ENCODE results near the gene SPG21.

The SPG21 gene

DNA sequence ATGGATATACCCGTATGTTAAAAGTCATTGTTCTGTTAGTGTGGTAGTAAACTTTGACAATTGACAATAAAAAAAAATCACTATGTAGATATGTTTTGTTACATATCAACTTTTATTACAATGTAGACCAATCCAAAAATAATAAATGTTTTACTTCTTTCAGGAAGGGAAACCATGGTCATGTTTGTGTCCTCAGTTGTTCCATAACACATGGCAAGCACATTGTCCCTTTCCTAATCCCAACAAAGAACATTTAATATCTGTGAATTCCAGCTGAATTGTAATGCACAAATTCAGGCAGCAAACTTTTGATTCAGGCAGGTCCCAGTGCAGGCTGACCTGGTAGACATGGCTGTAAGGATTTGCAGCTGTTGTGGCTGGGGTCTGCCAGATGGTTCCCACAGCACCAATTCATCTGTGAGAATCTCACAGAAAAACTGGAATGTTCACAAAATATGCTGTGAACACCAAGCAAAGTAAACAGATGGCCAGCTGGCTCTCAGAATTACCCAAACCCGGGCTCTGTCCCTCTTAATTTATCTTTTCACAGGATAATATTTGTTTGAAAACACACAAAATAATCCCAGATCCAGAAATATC is 1.9 kb upstream of the SPG21 start:
- H3K36me3 ChIP-seq (ENCODE audit: insufficient read depth, low read length), result no peaks in the 10 kb centered on the region; the same call in 1 of the 2 replicates
- no peaks in the 10 kb centered on the region for H3K9me3 ChIP-seq (ENCODE audit: insufficient read depth, low read depth, low read length)
- H3K4me3 ChIP-seq (ENCODE audit: low read length), result no peak overlapping the region
- 0 out of 2 replicates have a peak, but pooled peaks cover 4% of the 10 kb centered on the region for H3K4me1 ChIP-seq (ENCODE audit: insufficient read depth, low read length)
- no peak overlapping the region for H3K27ac ChIP-seq (ENCODE audit: low read depth, low read length)
- WGBS, result 91% methylated on average over 1 of the region's 2 CpGs
- H3K9ac ChIP-seq (ENCODE audit: low read depth, low read length), result no peak overlapping the region
- H3K27me3 ChIP-seq (ENCODE audit: insufficient read depth, low read length), result no peaks in the 10 kb centered on the region

DNA sequence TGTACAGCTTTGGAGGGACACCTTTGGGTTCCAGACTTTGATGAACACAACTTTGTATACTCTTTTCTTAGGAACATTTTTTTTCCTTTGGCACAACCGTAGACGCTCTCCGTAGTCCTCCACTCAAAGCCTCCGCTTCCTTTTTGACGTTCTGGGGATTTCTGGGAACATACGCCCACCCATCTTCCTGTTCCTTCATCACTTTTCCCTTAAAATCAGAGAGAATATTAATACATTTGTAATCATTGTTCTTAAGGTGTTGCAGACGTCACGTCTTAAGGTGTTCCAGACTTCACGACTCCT is 405 bp upstream of the SPG21 start:
- H3K4me1 ChIP-seq (ENCODE audit: insufficient read depth, low read length), result 0 out of 2 replicates have a peak, but pooled peaks cover 4% of the 10 kb centered on the region
- peak overlapping the region; percentile 54 for H3K9ac ChIP-seq (ENCODE audit: low read depth, low read length)
- H3K27me3 ChIP-seq (ENCODE audit: insufficient read depth, low read length), result no peaks in the 10 kb centered on the region
- H3K4me3 ChIP-seq (ENCODE audit: low read length), result peak overlapping the region; percentile 82
- no peaks in the 10 kb centered on the region; the same call in 1 of the 2 replicates for H3K36me3 ChIP-seq (ENCODE audit: insufficient read depth, low read length)
- H3K27ac ChIP-seq (ENCODE audit: low read depth, low read length), result no peak overlapping the region
- WGBS, result 7% methylated on average over 9 of the region's 9 CpGs
- H3K9me3 ChIP-seq (ENCODE audit: insufficient read depth, low read depth, low read length), result no peaks in the 10 kb centered on the region

DNA sequence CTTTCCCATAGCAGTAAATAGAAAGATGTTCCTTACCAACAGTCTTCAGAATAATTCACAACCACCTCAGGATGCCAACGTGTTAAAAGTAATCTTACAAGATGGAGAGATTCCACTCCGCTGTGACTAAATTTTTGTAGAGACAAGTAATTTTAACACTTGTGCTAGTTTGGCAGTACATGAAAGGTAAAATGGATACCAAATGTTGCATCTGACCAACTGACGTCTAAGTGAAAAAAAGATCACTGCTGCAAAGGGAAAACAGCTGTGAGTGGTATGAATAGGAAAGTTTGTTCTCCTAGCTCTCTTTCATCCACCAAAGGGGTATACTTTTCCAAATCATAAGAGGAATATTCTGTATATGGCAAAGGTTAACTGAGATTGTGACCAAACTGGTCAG is 2.6 kb downstream of the SPG21 start:
- WGBS, result 88% methylated on average over 3 of the region's 3 CpGs
- Histone ChIP-seq H3K9me3 (ENCODE audit: insufficient read depth, low read depth, low read length) (no peaks in the 10 kb centered on the region), H3K4me1 (ENCODE audit: insufficient read depth, low read length) (0 out of 2 replicates have a peak, but pooled peaks cover 4% of the 10 kb centered on the region), H3K36me3 (ENCODE audit: insufficient read depth, low read length) (no peaks in the 10 kb centered on the region; the same call in none of the 2 replicates), H3K4me3 (ENCODE audit: low read length) (no peak overlapping the region), H3K9ac (ENCODE audit: low read depth, low read length) (no peak overlapping the region), H3K27me3 (ENCODE audit: insufficient read depth, low read length) (no peaks in the 10 kb centered on the region), H3K27ac (ENCODE audit: low read depth, low read length) (no peak overlapping the region)

DNA sequence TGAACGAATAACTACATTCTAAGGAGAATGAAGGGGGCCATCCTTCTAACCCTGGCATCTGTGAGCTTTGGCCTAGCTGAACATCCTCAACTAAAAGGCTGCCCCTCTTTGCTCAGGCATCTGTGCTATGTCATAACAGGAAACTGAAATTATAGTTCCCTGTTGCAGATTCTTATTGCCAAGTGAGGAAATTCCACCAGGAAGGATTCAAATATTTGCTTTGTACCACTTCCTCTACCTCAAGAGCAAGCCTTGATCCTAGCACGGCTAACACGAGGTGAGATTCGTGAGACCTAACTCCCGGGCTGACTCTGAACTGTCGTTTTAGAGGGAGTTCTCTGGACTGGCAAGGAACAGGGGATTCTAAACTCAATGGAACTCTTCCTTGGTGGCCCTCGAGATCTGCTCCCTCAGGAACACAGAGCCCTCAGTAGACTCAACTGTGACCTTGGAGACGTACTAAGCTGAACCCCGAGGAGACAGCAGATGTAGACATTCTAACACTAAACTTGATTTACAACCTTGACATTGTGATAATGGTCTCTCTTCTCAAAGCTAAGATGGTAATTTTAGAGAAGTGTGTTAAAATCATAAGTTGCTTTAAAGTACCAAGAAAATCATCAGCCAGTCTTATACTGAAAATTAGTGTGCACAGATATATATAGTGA is 4.2 kb downstream of the SPG21 start:
- H3K27ac ChIP-seq (ENCODE audit: low read depth, low read length), result no peak overlapping the region
- H3K9ac ChIP-seq (ENCODE audit: low read depth, low read length), result no peak overlapping the region
- H3K4me1 ChIP-seq (ENCODE audit: insufficient read depth, low read length), result 0 out of 2 replicates have a peak, but pooled peaks cover 12% of the 10 kb centered on the region
- WGBS, result 94% methylated on average over 9 of the region's 9 CpGs
- no peaks in the 10 kb centered on the region for H3K27me3 ChIP-seq (ENCODE audit: insufficient read depth, low read length)
- no peak overlapping the region for H3K4me3 ChIP-seq (ENCODE audit: low read length)
- H3K9me3 ChIP-seq (ENCODE audit: insufficient read depth, low read depth, low read length), result no peaks in the 10 kb centered on the region
- no peaks in the 10 kb centered on the region; the same call in none of the 2 replicates for H3K36me3 ChIP-seq (ENCODE audit: insufficient read depth, low read length)

DNA sequence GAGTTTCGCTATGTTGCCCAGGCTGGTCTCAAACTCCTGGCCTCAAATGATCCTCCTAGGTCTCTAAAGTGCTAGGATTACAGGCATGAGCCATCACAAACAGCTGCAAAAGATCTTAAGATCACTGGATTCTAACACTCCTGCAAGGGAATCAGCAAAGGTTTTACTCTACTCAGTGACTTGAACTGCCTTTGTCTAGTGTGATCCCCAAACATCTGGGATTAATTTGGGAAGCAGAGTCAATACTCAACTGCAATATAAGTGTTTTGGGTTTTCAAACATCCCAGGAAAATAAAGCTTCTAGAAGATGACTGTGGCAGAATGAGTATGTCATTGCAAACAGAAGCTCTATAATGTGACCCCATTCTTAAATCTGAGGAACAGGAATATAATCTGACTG is 7.2 kb downstream of the SPG21 start:
- Histone ChIP-seq H3K27me3 (ENCODE audit: insufficient read depth, low read length) (no peaks in the 10 kb centered on the region), H3K36me3 (ENCODE audit: insufficient read depth, low read length) (peaks cover 5% of the 10 kb centered on the region), H3K27ac (ENCODE audit: low read depth, low read length) (no peak overlapping the region), H3K9ac (ENCODE audit: low read depth, low read length) (no peak overlapping the region), H3K9me3 (ENCODE audit: insufficient read depth, low read depth, low read length) (no peaks in the 10 kb centered on the region), H3K4me3 (ENCODE audit: low read length) (no peak overlapping the region), H3K4me1 (ENCODE audit: insufficient read depth, low read length) (peaks cover 26% of the 10 kb centered on the region)
- 95% methylated on average over 1 of the region's 1 CpG for WGBS

DNA sequence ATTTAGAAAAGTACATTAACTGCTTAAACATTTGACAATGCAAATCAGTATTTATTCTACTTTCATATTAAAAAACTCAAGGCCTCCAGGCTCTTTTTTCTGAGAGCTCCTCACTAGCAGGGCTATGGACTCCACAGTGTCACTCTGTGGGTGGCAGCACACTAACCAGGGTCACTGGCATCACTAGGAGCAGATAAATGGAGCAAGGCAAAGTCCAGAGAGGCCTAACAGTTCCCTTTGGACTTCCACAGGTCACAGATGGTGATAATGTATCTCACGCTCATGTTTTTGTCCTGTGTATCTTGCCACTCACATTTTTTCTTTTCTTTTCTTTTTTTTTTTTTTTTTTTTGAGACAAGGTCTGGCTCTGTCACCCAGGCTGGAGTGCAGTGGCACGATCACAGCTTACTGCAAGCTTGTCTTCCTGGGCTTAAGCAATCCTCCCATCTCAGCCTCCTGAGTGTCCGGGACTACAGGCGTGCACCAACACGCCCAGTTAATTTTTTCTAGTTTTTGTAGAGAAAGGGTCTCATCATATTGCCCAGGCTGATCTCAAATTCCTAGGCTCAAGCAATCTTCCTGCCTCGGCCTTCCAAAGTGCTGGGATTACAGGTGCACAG is 7.8 kb downstream of the SPG21 start:
- Histone ChIP-seq H3K4me1 (ENCODE audit: insufficient read depth, low read length) (peaks cover 26% of the 10 kb centered on the region), H3K9me3 (ENCODE audit: insufficient read depth, low read depth, low read length) (no peaks in the 10 kb centered on the region), H3K27ac (ENCODE audit: low read depth, low read length) (no peak overlapping the region), H3K9ac (ENCODE audit: low read depth, low read length) (no peak overlapping the region), H3K36me3 (ENCODE audit: insufficient read depth, low read length) (peaks cover 6% of the 10 kb centered on the region), H3K27me3 (ENCODE audit: insufficient read depth, low read length) (no peaks in the 10 kb centered on the region), H3K4me3 (ENCODE audit: low read length) (no peak overlapping the region)
- WGBS, result 92% methylated on average over 6 of the region's 6 CpGs

DNA sequence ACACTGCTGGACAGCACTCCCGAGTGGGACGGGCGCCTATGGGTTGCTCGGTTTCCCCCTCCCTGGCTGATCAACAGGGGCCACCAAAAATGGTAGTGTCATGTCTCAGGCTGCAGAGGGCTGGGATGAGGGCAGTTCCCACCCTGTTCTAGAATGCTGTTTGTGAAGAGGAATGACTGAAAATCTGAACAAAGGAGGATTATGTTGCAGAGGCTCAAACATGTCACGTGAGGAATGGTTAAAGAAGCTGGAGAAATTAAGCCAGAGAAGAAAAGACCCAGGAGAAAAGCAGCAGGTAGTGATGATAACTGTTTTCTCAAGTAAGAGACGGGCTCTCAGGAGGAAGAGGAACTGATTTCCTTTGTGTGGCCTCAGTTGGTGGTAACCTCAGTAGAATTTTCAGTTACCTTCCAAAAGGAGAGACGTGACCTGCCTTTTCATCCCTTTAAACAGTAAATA is 10.4 kb downstream of the SPG21 start:
- no peaks in the 10 kb centered on the region for H3K27me3 ChIP-seq (ENCODE audit: insufficient read depth, low read length)
- peaks cover 29% of the 10 kb centered on the region for H3K36me3 ChIP-seq (ENCODE audit: insufficient read depth, low read length)
- WGBS, result 21% methylated on average over 7 of the region's 7 CpGs
- H3K27ac ChIP-seq (ENCODE audit: low read depth, low read length), result peak overlapping the region; percentile 85
- peaks cover 26% of the 10 kb centered on the region for H3K4me1 ChIP-seq (ENCODE audit: insufficient read depth, low read length)
- peak overlapping the region; percentile 6; the same call in 1 of the 2 replicates for H3K9ac ChIP-seq (ENCODE audit: low read depth, low read length)
- H3K9me3 ChIP-seq (ENCODE audit: insufficient read depth, low read depth, low read length), result no peaks in the 10 kb centered on the region
- H3K4me3 ChIP-seq (ENCODE audit: low read length), result no peak overlapping the region; the same call in 1 of the 2 replicates

DNA sequence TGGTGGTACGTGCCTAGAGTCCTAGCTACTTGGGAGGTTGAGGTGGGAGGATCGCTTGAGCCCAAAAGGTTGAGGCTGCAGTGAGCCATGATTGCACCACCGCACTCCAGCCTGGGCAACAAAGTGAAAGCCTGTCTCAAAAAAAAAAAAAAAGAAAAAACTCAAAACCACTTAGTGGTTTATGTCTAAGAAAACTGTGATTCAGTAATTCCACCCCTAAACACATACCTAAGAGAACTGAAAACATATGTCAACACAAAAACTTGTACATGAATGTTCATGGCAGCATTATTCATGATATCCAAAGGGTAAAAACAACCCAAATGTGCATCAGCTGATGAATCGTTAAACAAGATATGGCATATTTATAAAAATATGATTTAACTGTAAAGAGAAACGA is 14.3 kb downstream of the SPG21 start:
- Histone ChIP-seq H3K9me3 (ENCODE audit: insufficient read depth, low read depth, low read length) (no peaks in the 10 kb centered on the region), H3K36me3 (ENCODE audit: insufficient read depth, low read length) (peaks cover 56% of the 10 kb centered on the region), H3K9ac (ENCODE audit: low read depth, low read length) (no peak overlapping the region), H3K4me1 (ENCODE audit: insufficient read depth, low read length) (peaks cover 18% of the 10 kb centered on the region), H3K27ac (ENCODE audit: low read depth, low read length) (no peak overlapping the region), H3K4me3 (ENCODE audit: low read length) (no peak overlapping the region), H3K27me3 (ENCODE audit: insufficient read depth, low read length) (no peaks in the 10 kb centered on the region)
- 66% methylated on average over 3 of the region's 5 CpGs for WGBS

DNA sequence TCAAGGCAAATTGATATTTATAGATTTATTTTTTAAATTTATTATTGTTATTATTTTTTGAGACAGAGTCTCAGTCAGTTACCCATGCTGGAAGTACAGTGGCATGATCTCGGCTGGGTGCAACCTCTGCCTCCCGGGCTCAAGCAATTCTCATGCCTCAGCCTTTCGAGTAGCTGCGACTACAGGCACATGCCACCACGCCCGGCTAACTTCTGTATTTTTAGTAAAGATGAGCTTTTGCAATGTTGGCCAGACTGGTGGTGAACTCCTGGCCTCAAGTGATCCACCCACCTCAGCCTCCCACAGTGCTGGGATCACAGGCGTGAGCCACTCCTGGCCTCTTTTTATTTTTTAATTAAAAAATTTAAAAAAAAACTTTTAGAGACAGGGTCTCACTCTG is 19.0 kb downstream of the SPG21 start:
- no peaks in the 10 kb centered on the region for H3K27me3 ChIP-seq (ENCODE audit: insufficient read depth, low read length)
- H3K27ac ChIP-seq (ENCODE audit: low read depth, low read length), result no peak overlapping the region
- H3K36me3 ChIP-seq (ENCODE audit: insufficient read depth, low read length), result peaks cover 69% of the 10 kb centered on the region
- H3K9me3 ChIP-seq (ENCODE audit: insufficient read depth, low read depth, low read length), result no peaks in the 10 kb centered on the region
- no peak overlapping the region for H3K4me3 ChIP-seq (ENCODE audit: low read length)
- no peaks in the 10 kb centered on the region for H3K4me1 ChIP-seq (ENCODE audit: insufficient read depth, low read length)
- 98% methylated on average over 6 of the region's 7 CpGs for WGBS
- no peak overlapping the region for H3K9ac ChIP-seq (ENCODE audit: low read depth, low read length)

DNA sequence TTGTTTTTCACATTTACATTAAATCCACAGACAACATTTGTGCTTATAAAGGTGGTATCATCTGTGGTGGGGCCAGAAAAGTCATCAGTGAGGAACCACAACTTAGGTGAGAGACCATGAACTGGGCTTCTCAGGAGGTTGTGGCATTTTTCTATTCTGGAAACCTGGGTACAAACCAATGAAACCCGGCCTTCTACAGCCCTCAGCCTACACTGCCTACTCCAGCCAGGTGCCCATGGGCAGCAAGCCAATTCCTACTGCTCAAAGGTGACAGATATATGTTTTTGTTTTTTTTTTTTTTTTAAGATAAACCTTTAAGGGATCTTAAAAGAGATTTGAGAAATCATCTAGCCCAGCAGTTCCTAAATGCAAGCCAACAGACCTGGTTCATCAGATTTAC is 20.3 kb downstream of the SPG21 start:
- no peak overlapping the region for H3K9ac ChIP-seq (ENCODE audit: low read depth, low read length)
- H3K36me3 ChIP-seq (ENCODE audit: insufficient read depth, low read length), result peaks cover 68% of the 10 kb centered on the region
- H3K27ac ChIP-seq (ENCODE audit: low read depth, low read length), result no peak overlapping the region
- H3K27me3 ChIP-seq (ENCODE audit: insufficient read depth, low read length), result no peaks in the 10 kb centered on the region
- no peaks in the 10 kb centered on the region for H3K4me1 ChIP-seq (ENCODE audit: insufficient read depth, low read length)
- 92% methylated on average over 1 of the region's 1 CpG for WGBS
- H3K4me3 ChIP-seq (ENCODE audit: low read length), result no peak overlapping the region
- no peaks in the 10 kb centered on the region for H3K9me3 ChIP-seq (ENCODE audit: insufficient read depth, low read depth, low read length)

DNA sequence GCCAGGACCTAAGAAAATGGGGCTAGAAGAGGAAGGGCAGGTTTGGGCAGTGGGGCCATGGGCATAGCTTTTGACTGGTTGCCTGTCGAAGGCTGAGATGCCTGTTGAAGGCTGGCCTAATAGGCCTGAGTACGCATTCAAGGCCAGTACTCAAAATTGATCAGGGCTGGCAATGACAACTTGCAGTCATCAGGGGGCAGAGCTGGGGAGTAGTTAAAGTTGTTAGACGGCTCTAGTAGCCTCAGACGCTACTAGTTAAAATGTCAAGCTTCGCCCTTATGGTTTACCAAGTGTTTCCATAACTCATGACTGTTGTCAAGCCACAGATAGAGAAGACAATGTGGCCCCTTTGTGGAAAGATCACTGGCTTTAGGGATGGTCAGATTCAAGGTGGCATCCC is 28.7 kb downstream of the SPG21 start:
- Histone ChIP-seq H3K9ac (ENCODE audit: low read depth, low read length) (no peak overlapping the region), H3K36me3 (ENCODE audit: insufficient read depth, low read length) (peaks cover 76% of the 10 kb centered on the region)

More for the DNA sequence above, 28.7 kb downstream of the SPG21 start:
- H3K27me3 ChIP-seq (ENCODE audit: insufficient read depth, low read length), result no peaks in the 10 kb centered on the region
- 92% methylated on average over 5 of the region's 5 CpGs for WGBS
- H3K27ac ChIP-seq (ENCODE audit: low read depth, low read length), result no peak overlapping the region
- no peaks in the 10 kb centered on the region for H3K4me1 ChIP-seq (ENCODE audit: insufficient read depth, low read length)
- H3K4me3 ChIP-seq (ENCODE audit: low read length), result no peak overlapping the region
- no peaks in the 10 kb centered on the region for H3K9me3 ChIP-seq (ENCODE audit: insufficient read depth, low read depth, low read length)
